GM18517 (cell line): Measurements from ENCODE around the gene FOXF2.

Experiments used
- ATAC-seq: cut with Tn5 transposase; IDR thresholded peaks from one replicate; pipeline ENCODE4 v1.9.1; 2021; ENCODE audit warnings: mild to moderate bottlenecking, moderate library complexity; ENCODE audit not compliant: unreplicated experiment

Gene FOXF2

DNA sequence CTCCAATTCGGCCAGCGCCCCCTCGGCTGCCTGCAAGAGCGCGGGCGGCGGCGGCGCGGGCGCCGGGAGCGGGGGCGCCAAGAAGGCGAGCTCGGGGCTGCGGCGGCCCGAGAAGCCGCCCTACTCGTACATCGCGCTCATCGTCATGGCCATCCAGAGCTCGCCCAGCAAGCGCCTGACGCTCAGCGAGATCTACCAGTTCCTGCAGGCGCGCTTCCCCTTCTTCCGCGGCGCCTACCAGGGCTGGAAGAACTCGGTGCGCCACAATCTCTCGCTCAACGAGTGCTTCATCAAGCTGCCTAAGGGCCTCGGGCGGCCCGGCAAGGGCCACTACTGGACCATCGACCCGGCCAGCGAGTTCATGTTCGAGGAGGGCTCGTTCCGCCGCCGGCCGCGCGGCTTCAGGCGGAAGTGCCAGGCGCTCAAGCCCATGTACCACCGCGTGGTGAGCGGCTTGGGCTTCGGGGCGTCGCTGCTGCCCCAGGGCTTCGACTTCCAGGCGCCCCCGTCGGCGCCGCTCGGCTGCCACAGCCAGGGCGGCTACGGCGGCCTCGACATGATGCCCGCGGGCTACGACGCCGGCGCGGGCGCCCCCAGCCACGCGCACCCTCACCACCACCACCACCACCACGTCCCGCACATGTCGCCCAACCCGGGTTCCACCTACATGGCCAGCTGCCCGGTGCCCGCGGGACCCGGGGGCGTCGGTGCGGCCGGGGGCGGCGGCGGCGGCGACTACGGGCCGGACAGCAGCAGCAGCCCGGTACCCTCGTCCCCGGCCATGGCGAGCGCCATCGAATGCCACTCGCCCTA lies 963 bp downstream of the FOXF2 start:
- no peak for ATAC-seq

DNA sequence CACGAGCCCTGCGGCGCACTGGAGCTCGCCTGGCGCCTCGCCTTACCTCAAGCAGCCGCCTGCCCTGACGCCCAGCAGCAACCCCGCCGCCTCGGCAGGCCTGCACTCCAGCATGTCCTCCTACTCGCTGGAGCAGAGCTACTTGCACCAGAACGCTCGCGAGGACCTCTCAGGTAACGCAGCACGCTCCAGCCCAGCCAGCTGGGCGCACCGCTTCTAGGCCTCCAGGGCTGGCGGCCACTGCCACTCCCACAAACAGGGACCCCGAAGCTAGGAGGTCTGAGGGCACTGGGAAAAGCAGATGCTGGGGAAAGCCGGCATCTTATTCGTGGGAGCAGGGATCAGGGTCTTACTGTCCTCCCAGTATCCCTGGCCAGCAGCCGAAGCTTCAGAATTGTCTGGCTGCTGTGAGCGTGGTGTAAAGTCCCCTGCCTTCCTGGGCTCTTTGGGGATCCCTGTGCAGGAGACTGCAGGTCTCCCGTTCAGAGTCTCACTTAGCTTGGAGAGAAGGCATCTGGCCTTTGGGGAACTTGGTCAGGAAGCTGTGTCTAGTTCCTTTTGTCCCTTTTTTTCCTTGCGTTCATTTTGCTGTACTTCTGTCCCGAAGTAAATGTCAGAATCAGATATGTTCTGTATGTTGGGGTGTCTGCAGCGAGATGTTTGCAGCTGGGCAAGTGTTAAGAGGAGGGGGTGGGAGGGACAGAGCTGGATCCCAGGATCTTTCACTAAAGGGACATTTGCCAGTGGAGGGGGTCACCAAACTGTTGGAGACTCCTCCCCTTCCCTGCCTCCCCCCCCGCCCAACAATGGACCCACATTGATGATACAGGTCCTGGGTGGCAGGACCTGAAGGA lies 1.8 kb downstream of the FOXF2 start:
- no peak for ATAC-seq

DNA sequence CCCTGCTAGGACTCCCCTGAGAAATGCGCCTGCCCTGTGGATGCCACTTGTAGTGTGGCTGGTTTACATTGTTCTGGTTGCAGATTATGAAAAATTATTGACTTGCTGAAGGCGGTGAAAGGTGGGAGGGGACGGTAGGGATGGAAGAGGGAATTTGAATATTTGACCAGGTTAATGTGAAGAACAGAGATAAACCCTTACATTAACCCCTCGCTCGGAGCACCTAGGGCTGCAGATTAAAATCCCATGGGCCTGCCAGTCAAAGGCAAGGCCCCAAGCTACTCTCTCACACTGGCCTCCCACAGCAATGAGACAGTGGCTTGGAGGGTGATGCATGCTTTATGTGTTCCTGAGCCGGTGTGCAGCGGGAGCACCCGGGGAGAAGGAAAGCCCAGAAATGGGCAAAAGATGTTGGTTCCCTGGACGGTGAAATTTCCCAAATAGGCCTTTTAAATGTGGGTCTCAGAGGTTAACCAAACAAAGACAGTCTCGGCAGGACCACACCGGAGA lies 2.5 kb downstream of the FOXF2 start:
- no peak for ATAC-seq

DNA sequence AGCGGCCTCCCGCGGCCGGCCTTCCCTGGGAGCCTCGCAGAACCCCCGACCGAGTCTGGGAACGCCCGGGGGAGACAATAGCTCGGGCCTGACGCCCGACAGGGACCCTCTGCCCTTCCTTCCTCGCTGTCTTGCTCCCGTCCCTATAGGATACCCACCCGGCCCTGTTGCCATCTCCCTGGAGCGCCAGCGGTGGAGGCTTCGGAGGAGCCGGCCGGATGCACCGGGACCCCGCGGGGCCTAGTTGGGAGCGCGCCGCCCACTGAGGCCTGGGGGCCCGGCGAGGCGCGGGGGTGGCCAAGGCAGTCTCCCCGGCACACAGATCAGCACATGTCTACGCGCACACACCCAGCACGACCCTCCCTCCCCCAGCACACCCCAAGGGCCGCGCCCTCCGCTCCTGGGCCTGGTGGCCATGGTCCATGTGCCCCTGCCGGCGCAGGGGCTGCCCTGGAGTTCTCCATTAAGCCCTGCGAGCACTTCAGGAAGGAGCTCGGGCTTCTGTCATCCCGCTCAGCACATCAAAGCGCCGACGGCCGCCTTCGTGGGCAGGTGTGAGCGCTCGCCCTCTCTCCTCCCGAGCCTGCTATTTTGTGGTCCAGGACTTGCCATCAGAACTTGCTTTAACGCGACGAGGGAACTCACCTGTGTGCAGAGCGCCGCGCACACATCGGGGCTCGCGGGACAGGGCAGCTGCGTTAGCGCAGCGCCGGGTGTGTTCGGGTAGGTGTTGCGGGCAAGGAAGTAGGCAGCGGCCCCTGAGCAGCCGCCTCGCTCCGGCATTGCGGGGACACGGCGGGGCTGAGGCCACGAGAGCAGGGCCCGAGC lies 3.7 kb downstream of the FOXF2 start:
- no peak for ATAC-seq

DNA sequence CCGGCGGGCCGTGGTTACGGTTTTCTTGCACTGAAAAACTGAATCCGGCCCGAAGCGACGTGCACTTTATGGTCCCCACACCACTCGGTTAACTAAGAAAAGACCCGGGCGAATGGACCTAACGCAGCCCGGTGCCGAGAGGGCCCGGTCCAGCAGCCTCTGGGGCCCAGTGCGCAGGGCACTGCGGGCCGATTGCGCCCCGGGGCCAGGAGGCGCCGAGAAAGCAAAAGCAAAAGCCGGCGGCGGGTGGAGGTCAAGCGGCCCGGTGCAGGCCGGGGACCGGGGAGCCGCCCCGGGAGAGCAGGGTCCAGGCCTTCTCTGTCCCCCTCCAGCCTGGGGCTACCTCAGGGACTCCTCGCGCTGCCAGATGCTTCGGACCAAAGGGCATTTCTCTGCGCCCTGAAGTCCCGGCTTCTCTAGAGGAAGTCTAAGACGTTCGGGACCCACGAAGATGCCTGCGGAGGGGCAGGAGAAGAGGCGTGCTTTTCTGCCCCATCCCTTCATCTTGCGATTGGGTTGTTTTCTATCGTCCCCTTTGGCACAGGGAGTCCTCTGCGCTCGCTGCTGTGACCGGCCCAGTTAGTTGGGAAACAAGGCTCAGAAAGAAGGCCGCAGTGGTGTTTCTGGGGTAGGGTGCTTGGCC lies 4.4 kb downstream of the FOXF2 start:
- ATAC-seq, result no peak

DNA sequence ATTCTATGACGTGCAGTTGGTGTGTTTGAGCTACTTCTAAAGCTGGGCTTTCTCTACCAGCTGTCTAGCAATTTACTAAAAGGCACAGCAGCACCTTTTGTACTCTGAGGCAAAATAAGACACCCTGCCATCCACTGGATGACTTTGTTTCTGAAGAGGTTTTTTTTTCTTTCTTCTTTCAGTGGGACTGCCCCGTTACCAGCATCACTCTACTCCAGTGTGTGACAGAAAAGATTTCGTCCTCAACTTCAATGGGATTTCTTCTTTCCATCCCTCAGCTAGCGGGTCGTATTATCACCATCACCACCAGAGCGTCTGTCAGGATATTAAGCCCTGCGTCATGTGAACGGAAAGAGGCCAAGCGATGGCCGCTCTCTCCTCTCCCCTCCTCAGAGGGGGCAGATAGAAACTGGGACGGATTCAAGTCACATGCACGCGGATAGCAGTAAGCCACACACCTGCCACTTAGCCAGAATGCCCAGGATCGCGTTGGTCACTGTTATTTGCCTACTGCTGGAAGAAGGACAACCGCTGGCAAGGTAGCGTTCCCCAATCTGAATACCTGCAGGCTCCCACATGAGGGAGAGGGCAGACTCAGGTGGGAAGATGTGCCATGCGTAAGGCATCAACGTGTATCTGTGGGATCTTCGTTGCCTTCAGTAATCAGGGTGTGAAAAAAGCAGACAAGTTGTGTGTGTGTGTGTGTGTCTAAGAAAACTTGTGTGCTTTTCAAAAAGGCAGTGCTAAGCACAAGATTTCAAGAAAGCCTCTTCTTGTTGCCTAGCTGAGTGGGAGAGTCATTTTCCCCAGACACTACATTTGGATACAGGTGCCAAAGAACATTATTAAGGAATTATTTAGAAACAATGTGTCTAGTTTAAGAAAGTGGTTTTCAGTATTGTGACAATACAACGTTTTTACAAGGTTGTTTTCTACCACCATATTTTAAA lies 5.4 kb downstream of the FOXF2 start:
- ATAC-seq, result no peak

DNA sequence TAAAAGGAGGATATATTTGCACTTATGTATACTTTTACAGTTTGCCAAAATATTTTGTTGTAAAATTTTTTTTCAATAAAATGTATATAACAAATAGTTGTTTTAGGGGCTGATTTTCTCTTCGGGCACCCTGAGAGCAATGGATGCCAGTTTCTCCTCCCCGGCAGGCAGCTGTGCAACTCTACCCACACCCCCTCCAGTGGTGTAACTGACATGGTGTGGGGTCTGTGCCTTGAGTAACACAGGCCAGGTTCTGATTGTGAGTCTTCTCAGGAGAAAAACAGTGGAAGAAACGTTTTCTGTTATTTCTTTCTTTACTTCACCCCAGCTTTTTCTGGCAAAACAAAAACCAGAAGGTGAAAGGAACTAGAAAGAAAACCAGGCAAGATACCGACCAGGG lies 6.1 kb downstream of the FOXF2 start:
- ATAC-seq, result no peak

DNA sequence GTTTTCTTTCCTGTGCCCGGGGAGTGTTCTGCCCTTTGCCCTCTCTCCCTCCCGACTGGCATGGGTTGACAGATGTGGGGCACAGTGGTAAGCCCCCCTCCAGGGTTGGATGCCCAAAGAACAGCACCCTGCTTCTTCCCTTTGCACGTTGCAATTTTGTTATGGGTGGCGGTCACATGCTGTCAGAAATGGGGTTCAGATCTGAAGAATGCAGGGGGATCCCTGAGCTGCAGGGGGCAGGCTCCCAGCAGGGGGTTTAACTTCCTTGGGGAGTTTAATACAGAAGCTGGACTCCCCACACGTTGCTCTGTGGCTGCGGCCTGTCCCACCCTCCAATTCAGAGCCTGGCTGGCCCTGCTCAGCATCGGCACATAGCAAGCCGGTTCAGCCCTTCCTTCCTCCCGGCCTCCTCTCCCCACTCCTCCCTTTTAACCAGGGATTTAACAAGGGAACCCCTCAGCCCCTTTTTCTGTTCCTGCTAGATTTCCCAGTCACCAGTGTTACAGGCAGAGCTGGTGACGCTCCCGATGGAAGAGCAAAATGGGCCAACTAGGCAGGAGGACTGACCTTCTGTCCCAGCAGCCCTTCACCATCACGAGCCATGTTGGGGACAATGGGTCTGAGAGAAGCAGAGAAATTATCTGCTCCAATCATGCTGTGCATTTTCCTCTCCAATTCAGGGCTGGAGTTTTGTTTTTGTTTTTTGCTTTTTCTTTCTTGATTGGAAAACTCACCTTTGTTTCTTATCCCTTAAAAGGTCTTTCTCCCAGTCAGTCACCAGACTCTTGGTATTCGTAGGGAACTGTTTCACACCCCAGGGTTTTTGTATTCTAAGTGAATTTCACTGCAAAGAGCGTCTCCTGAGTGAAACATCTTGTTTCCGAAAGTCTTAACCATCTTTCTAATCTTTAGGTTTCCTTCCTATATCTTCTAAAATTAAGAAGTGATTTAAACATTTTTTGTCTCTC lies 6.8 kb downstream of the FOXF2 start:
- ATAC-seq, result no peak

DNA sequence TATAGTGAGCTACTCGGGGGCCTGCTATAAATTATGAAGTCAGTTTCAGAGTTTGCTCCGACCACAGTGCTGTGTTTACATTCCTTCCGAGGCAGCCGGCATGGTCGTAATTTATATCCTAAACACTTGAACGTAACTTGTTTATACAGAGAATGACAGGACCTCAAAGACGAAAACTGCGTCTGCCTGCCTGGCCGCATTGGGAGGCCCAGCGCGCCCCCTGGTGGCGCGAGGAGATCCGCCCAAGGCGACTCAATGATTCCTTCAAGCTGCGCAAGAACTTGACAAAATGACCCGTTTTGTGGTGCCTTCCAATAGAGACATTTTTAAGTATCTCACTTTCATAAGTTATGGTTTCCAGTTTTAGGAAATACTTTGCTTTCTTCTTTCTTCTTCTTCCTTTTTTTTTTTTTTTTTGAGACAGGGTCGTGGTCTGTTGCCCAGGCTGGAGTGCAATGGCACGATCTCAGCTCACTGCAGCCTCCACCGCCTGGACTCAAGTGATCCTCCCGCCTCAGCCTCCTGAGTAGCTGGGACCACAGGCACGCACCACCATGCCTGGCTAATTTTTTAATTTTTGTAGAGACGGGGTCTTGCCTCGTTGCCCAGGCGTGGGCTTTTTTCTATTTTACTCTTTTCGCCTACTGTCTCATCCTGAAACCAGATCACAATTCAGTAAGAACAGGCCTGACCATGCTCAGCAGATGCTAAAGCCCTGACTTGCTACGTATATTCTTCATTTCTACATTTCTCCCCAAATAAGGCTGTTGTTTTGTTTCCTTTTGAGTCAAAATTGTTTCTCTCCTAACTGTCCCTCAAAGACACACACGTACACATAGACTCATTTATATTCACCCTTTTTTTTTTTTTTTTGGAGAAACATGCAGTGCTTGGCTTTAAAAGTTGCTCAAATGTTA lies 7.8 kb downstream of the FOXF2 start:
- ATAC-seq, result no peak

DNA sequence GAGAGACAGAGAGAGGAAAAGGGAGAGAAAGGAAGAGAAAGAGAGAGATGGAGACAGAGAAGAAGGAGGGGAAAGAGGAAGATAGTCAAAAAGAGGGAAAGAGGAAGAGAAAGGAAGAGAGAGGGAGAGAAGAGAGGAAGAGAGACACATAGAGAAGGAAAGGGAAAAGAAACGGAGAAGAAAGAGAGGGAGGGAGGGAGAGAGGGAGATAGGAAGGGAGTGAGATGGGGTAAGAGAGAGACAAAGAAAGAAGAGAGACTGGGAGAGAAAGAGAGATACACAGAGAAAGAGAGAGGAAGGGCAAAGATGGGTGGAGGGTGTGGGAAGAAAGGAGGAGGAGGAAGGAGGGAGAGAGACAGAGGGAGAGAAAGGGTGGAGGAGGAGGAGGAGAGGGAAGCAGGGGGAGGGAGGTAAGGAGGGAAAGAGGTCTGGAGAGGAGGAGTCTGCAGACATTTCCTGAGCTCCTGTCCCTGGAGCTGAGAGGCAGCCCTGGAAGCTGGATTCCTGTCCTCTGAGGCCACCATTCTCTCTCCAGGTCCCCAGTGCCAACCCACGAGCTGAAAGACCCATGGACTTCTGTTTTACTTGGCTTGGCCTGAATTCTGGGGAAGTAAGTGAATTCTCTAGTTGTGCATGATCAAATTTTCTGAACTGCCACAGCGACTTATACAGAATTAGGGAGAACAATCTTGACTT lies 9.9 kb downstream of the FOXF2 start:
- no peak for ATAC-seq

DNA sequence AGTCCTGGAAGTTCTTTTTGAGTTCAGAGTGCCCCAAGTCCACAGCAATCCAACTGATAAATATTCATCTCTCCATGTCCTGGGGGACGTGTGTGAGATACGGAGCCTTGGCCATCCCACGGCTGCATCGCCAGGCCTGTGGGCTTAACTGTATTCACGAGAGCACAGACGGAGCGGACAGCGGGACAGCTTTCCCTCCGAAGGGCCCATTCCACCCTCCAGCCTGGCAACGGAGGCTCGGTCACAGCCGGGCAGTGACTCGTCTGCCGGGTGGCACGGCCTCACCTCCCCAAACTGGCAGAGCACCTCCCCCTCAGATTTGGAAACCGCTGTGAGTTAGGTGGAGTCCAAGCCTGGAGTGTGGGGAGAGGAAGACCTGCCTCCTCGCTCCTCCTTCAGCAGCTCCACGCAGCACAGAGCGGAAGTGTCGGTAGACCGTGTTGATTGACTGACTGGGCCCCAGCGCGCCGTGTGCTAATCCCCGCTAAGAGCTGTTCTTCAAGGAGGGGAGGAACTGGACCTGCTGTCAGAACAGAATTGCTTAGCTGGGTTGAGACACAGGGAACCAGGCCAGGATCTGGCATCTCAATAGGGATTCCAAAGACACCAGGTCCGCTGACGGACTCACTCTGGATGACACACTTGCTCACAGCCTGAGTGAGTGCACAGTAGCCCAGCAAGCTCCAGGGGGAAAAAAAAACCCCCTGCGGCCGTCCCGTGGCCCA lies 10.9 kb downstream of the FOXF2 start:
- no peak for ATAC-seq

DNA sequence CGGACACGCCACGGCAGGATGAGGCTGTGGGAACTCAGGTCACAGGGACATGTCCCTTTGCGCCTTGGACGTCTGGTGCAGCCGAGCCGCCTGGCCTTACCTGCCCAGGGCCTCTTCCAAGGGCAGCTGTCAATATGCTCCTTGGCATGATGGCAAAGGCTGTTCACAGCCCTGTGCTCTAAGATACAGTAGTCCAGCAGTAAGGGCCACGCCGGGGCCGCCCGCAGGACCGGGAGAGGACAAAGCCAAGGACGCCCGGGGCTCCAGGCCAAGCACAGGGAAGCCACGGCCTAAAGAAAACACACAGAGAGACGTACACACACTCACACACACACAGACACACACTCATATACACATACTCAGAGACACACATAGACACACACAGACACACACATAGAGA lies 13.0 kb downstream of the FOXF2 start:
- ATAC-seq, result no peak

DNA sequence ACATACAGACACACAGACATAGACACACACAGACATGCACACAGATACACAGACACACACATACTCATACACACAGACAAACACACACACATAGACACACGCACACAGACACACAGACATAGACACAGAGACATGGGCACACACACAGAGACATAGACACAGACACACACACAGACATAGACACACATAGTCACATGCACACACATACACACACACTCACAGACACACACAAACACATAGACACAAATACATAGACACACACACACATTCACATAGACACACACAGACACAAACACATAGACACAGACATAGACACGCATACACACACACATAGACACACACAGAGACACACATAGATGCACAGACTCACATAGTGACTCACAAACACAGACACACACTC lies 13.5 kb downstream of the FOXF2 start:
- no peak for ATAC-seq

DNA sequence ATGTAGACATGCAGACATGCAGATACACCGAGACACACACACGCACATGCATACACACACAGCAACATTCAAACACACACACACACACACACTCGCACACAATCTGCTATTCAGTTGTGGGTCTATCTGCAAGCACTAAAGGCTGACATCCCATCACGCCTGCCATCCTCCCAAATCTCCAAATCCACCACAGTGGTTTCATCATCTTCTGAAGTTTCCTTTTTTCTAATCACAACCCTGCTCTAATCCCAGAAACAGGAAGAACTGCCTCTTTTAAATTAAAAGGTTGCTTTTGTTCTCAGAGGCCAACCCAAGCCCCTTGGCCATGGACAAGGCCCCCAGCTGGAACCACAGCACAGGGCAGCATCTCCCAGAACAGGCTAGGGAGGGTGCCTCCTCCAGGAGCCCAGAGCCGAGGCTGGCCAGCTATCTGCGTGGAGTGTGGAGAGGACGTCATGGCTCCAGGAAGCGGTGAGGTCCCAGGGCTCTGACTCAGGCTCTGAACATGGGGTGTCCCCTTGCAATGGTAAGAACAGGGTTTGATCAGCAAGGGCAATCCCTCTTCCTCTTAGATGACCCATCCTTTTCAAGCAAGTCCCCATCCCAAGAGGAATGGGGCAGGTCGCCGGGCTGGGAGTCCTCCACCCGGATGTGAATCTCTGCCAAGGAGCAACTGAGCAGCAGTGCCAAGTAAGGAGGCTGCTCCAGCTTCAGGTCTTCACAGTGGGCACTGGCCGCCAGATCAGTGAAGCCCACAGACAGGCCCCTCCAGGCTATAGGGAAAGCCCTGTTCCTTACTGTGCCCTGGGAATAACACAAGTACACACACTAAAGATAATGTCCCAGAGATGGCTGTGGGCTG lies 14.7 kb downstream of the FOXF2 start:
- no peak for ATAC-seq

DNA sequence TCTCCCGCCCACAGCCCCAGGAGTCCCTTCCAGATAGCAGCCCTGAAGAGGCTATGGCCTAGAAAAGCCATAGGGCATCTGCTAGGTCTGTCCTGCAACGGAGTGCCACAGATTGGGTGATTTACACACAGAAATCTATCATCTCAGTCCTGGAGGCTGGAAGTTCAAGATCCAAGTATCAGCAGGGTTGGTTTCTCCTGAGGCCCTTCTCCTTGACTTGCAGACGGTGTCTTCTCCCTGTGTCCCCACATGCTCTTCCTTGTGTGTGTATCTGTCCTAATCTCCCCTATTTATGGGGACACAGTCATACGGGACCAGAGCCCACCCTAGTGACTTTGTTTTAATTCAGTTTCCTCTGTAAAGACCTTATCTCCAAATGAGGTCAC lies 15.3 kb downstream of the FOXF2 start:
- no peak for ATAC-seq
